A549 (cell line): ENCODE data around the gene C2CD2. TPM values are rescaled to one million over a fixed set of nuclear protein-coding genes. Genes with fewer than 3 reads are reported as not detected.

Experiments used
- ATAC-seq, 2 experiments: fragments of 200-7000 bp in 1 of 2; fragments of >200 bp in 1 of 2; cut with Nextera tagmentation in 1 of 2; cut with Tn5 transposase in 1 of 2; 3 replicates each; pipeline versions ENCODE4 v1.8.0 to v1.9.1; 2018 to 2020; ENCODE audit warnings: mild to moderate bottlenecking in 1 of 2, moderate library complexity in 1 of 2
- CTCF ChIA-PET: fragments of 300-600 bp; sonication (Branson Sonifier 250); formaldehyde crosslinking; extraction: SDS; loops from one replicate; lab custom pipeline; 2021; ENCODE audit warnings: antibody characterized with exemption, inconsistent platforms; lab: Yijun Ruan, JAX
- POLR2A ChIA-PET: fragments of 350-600 bp; formaldehyde crosslinking; extraction: SDS; loops from one replicate; lab custom pipeline; 2021; ENCODE audit warnings: antibody characterized with exemption, inconsistent platforms; lab: Yijun Ruan, JAX
- DNase-seq, 2 experiments: peaks; one replicate each; pipeline versions ENCODE4 v3.0.0 to v3.0.0-alpha.2; 2011 to 2016; ENCODE audit warnings: low read depth in 1 of 2, low spot score in 1 of 2
- FAIRE-seq: peaks from 2 replicates; lab custom pipeline; 2011; peaks lifted over from hg19 to GRCh38; lab: Jason Lieb, UNC
- H3K27ac ChIP-seq, 2 experiments: fragments of >200 bp; sonication (Bioruptor Twin); formaldehyde crosslinking; 3 replicates each; pipeline ENCODE4 v1.5.1; 2016 to 2017
- H3K4me1 ChIP-seq: fragments of >200 bp; sonication (Bioruptor Twin); formaldehyde crosslinking; 3 replicates; pipeline ENCODE4 v1.6.1; 2016
- H3K4me2 ChIP-seq: fragments of >200 bp; sonication (Bioruptor Twin); formaldehyde crosslinking; 3 replicates; pipeline ENCODE4 v1.6.1; 2016
- H3K4me3 ChIP-seq: fragments of >200 bp; sonication (Bioruptor Twin); formaldehyde crosslinking; 3 replicates; pipeline ENCODE4 v1.5.1; 2016
- H3K9me3 ChIP-seq: fragments of >200 bp; sonication (Bioruptor Twin); formaldehyde crosslinking; 3 replicates; pipeline ENCODE4 v1.6.1; 2016
- BHLHE40 ChIP-seq: IDR thresholded peaks from 2 replicates; pipeline ENCODE4 v1.6.1; 2012; ENCODE audit warnings: low read depth, low read length, inconsistent platforms
- CBX8 ChIP-seq: fragments of 200-600 bp; sonication (generic); IDR thresholded peaks from 2 replicates; pipeline ENCODE4 v1.6.1; 2016
- CEBPB ChIP-seq, 2 experiments: fragments of >200 bp in 1 of 2; sonication (Bioruptor Twin) in 1 of 2; formaldehyde crosslinking in 1 of 2; IDR thresholded peaks; 2 replicates each; pipeline ENCODE4 v1.6.1; 2012 to 2016
- CHD4 ChIP-seq: fragments of 200-600 bp; sonication (generic); IDR thresholded peaks from 2 replicates; pipeline ENCODE4 v1.6.1; 2016; ENCODE audit warnings: antibody characterized with exemption, mild to moderate bottlenecking, borderline replicate concordance
- EHF ChIP-seq: fragments of 250-450 bp; sonication (Bioruptor Pico); IDR thresholded peaks from 2 replicates; pipeline ENCODE4 v1.5.0; 2020; ENCODE audit warnings: mild to moderate bottlenecking
- EP300 ChIP-seq, 2 experiments: fragments of >200 bp; sonication (Bioruptor Twin); formaldehyde crosslinking; IDR thresholded peaks; 2 replicates in 1 of 2; 3 replicates in 1 of 2; pipeline ENCODE4 v1.6.1; 2016 to 2017
- FOSL2 ChIP-seq, 2 experiments: fragments of 450-650 bp in 1 of 2; fragments of >200 bp in 1 of 2; sonication (Bioruptor Twin) in 1 of 2; formaldehyde crosslinking; IDR thresholded peaks; 2 replicates each; pipeline versions ENCODE4 v1.5.0 to v1.6.1; 2016 to 2020; ENCODE audit warnings: mild to moderate bottlenecking in 1 of 2, moderate library complexity in 1 of 2
- FOXS1 ChIP-seq: fragments of 250-450 bp; sonication (Bioruptor Pico); IDR thresholded peaks from 2 replicates; pipeline ENCODE4 v1.5.0; 2020; ENCODE audit warnings: mild to moderate bottlenecking, moderate library complexity
- HEYL ChIP-seq: fragments of 250-450 bp; sonication (Bioruptor Pico); IDR thresholded peaks from 2 replicates; pipeline ENCODE4 v1.8.0; 2021; ENCODE audit warnings: mild to moderate bottlenecking, moderate library complexity
- HOXA7 ChIP-seq: fragments of 250-450 bp; sonication (Bioruptor Pico); IDR thresholded peaks from 2 replicates; pipeline ENCODE4 v1.5.0; 2020; ENCODE audit warnings: mild to moderate bottlenecking, moderate library complexity
- JUN ChIP-seq, 2 experiments: fragments of >200 bp; sonication (Bioruptor Twin); formaldehyde crosslinking; IDR thresholded peaks; 2 replicates in 1 of 2; 3 replicates in 1 of 2; pipeline ENCODE4 v1.6.1; 2016 to 2017
- MAX ChIP-seq: IDR thresholded peaks from 2 replicates; pipeline ENCODE4 v1.6.1; 2012
- MAZ ChIP-seq: fragments of 150-350 bp; IDR thresholded peaks from 2 replicates; pipeline ENCODE4 v1.6.1; 2014; ENCODE audit warnings: antibody characterized with exemption, low read depth, low read length, borderline replicate concordance
- MYC ChIP-seq: IDR thresholded peaks from 2 replicates; pipeline ENCODE4 v1.6.1; 2012; ENCODE audit warnings: mild to moderate bottlenecking, inconsistent platforms, low read length, improper control_type of control experiment, borderline replicate concordance
- NFE2L2 ChIP-seq: fragments of 150-350 bp; conservative IDR thresholded peaks from 2 replicates; pipeline ENCODE4 v1.6.1; 2014; ENCODE audit warnings: low read length
- NPAS2 ChIP-seq: fragments of 250-450 bp; sonication (Bioruptor Pico); IDR thresholded peaks from 2 replicates; pipeline ENCODE4 v1.8.0; 2022; ENCODE audit warnings: mild to moderate bottlenecking, moderate library complexity, borderline replicate concordance
- PHF8 ChIP-seq: fragments of 200-600 bp; sonication (generic); IDR thresholded peaks from 2 replicates; pipeline ENCODE4 v1.6.1; 2016; ENCODE audit warnings: low read depth, mild to moderate bottlenecking, antibody characterized with exemption, moderate library complexity, borderline replicate concordance
- POLR2A ChIP-seq: IDR thresholded peaks from 2 replicates; pipeline ENCODE4 v1.6.1; 2012; ENCODE audit warnings: mild to moderate bottlenecking, low read length
- RARB ChIP-seq: fragments of 250-450 bp; sonication (Bioruptor Pico); IDR thresholded peaks from 2 replicates; pipeline ENCODE4 v1.8.0; 2021; ENCODE audit warnings: mild to moderate bottlenecking, moderate library complexity
- RNF2 ChIP-seq: fragments of 200-600 bp; sonication (generic); IDR thresholded peaks from 2 replicates; pipeline ENCODE4 v1.6.1; 2016; ENCODE audit warnings: low read depth, mild to moderate bottlenecking, antibody characterized with exemption, moderate library complexity, borderline replicate concordance
- SMC3 ChIP-seq: fragments of >200 bp; sonication (Bioruptor Twin); formaldehyde crosslinking; IDR thresholded peaks from 3 replicates; pipeline ENCODE4 v1.6.1; 2018; ENCODE audit warnings: inconsistent platforms
- TFCP2L1 ChIP-seq: fragments of 250-450 bp; sonication (Bioruptor Pico); IDR thresholded peaks from 2 replicates; pipeline ENCODE4 v1.5.0; 2021; ENCODE audit warnings: mild to moderate bottlenecking
- TP53 ChIP-seq: fragments of 250-450 bp; sonication (Bioruptor Pico); IDR thresholded peaks from 2 replicates; pipeline ENCODE4 v1.5.0; 2021; ENCODE audit warnings: mild to moderate bottlenecking, moderate library complexity
- ZC3H11A ChIP-seq: fragments of 450-650 bp; IDR thresholded peaks from 2 replicates; pipeline ENCODE4 v1.6.1; 2014; ENCODE audit warnings: antibody characterized with exemption, mild to moderate bottlenecking
- ZFP36 ChIP-seq: fragments of 450-650 bp; IDR thresholded peaks from 2 replicates; pipeline ENCODE4 v1.6.1; 2014; ENCODE audit warnings: borderline replicate concordance; ENCODE audit not compliant: partially characterized antibody
- ZSCAN20 ChIP-seq: fragments of 250-450 bp; sonication (Bioruptor Pico); IDR thresholded peaks from 2 replicates; pipeline ENCODE4 v1.8.0; 2022; ENCODE audit warnings: mild to moderate bottlenecking, moderate library complexity
- WGBS: methylation state at CpG from one replicate; pipeline ENCODE4 v1.1.6; 2017; ENCODE audit errors: missing lambda C conversion rate; 5-methylcytosine and 5-hydroxymethylcytosine counted together
- polyA plus RNA-seq, 4 experiments: library from polyadenylated mRNA; depleted of rRNA in 3 of 4; stranded (reverse); fragments of >200 nt; fragmentation: RNase III in 1 of 4; extraction: RNeasy Plus Mini Kit Qiagen cat#74134 plus additional on column Dnase treatment in 1 of 4; gene quantifications; 2 replicates in 3 of 4; 3 replicates in 1 of 4; pipeline ENCODE4 v1.2.3, GENCODE V29; 2011 to 2017
- TF ChIP-seq, protein P1 (sequence below): IDR thresholded peaks from 2 replicates; pipeline ENCODE4 v1.6.1; 2012; ENCODE audit warnings: low read depth, borderline replicate concordance
- TF ChIP-seq, protein P2 (sequence below): fragments of 250-450 bp; sonication (Bioruptor Pico); IDR thresholded peaks from 2 replicates; pipeline ENCODE4 v1.5.0; 2021; ENCODE audit warnings: mild to moderate bottlenecking, moderate library complexity, borderline replicate concordance
- TF ChIP-seq, protein P3 (sequence below): fragments of >200 bp; sonication (Bioruptor Twin); formaldehyde crosslinking; IDR thresholded peaks from 3 replicates; pipeline ENCODE4 v1.5.1; 2016

C2CD2 gene
- polyA plus RNA-seq, 2 of the 4 experiments (the other 2 are of a cell fraction), result 7.0 to 13.5 TPM

DNA sequence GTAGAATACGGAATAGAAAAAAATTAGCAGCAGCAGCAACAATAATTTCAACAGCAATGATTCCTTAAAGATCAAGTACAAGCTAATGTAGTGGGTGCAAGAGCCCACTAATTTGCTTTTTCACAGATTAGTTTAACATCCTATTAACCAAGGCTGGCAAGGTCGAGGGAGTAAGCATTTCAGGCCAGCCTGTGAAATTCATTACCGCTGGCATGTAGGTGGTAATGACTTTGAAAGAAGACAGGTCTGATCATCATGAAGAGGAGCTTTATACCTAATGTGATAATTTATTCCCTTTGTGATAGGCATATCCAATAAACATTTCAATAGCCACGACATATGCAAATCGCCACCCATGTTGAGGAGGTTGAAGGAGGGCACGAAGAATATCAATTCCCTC, 63.5 kb downstream of the C2CD2 start:
- Histone ChIP-seq H3K9me3 (no peaks in the 10 kb centered on the region), H3K4me2 (no peak overlapping the region), H3K27ac (no peak overlapping the region), H3K4me1 (no peaks in the 10 kb centered on the region), H3K4me3 (no peak overlapping the region)
- CTCF ChIA-PET, result interaction anchor here (1.0 kb wide), 1 partner anchor 74 kb away, joined by 5 read pairs; no protein-coding TSS in a partner anchor
- TF ChIP-seq NPAS2 (CRISPR knock-in tag) (no peak), NFE2L2 (no peak), MYC (no peak), ZFP36 (no peak), CHD4 (no peak), EP300 (IDR thresholded peaks at IDR 0.05) (no peak), CEBPB (IDR thresholded peaks at IDR 0.05) (no peak), TP53 (CRISPR knock-in tag) (no peak), RNF2 (no peak), MAX (no peak), ZSCAN20 (CRISPR knock-in tag) (no peak), BHLHE40 (no peak), HOXA7 (CRISPR knock-in tag) (no peak), FOSL2 (IDR thresholded peaks at IDR 0.05) (no peak), FOSL2 (CRISPR knock-in tag; IDR thresholded peaks at IDR 0.05) (no peak), RARB (CRISPR knock-in tag) (no peak)
- TF ChIP-seq, protein P1, sequence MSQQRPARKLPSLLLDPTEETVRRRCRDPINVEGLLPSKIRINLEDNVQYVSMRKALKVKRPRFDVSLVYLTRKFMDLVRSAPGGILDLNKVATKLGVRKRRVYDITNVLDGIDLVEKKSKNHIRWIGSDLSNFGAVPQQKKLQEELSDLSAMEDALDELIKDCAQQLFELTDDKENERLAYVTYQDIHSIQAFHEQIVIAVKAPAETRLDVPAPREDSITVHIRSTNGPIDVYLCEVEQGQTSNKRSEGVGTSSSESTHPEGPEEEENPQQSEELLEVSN, result no peak
- TF ChIP-seq, protein P2, sequence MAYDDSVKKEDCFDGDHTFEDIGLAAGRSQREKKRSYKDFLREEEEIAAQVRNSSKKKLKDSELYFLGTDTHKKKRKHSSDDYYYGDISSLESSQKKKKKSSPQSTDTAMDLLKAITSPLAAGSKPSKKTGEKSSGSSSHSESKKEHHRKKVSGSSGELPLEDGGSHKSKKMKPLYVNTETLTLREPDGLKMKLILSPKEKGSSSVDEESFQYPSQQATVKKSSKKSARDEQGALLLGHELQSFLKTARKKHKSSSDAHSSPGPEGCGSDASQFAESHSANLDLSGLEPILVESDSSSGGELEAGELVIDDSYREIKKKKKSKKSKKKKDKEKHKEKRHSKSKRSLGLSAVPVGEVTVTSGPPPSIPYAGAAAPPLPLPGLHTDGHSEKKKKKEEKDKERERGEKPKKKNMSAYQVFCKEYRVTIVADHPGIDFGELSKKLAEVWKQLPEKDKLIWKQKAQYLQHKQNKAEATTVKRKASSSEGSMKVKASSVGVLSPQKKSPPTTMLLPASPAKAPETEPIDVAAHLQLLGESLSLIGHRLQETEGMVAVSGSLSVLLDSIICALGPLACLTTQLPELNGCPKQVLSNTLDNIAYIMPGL (CRISPR knock-in tag), result no peak
- DNase-seq, result no peak
- WGBS, result 56% methylated on average over 6 of the region's 6 CpGs
- POLR2A ChIA-PET, result no interaction called here
- ATAC-seq, result no peak
- FAIRE-seq, result no peak

- no peak for FAIRE-seq
- no peak for ATAC-seq
- H3K9me3 ChIP-seq, result no peaks in the 10 kb centered on the region
- ChIA-PET CTCF (interaction anchor here (1.7 kb wide), 1 partner anchor 69 kb away, joined by 3 read pairs; no protein-coding TSS in a partner anchor), POLR2A (no interaction called here)
- H3K4me3 ChIP-seq, result no peak overlapping the region
- DNase-seq, result no peak
- TF ChIP-seq, protein P3, sequence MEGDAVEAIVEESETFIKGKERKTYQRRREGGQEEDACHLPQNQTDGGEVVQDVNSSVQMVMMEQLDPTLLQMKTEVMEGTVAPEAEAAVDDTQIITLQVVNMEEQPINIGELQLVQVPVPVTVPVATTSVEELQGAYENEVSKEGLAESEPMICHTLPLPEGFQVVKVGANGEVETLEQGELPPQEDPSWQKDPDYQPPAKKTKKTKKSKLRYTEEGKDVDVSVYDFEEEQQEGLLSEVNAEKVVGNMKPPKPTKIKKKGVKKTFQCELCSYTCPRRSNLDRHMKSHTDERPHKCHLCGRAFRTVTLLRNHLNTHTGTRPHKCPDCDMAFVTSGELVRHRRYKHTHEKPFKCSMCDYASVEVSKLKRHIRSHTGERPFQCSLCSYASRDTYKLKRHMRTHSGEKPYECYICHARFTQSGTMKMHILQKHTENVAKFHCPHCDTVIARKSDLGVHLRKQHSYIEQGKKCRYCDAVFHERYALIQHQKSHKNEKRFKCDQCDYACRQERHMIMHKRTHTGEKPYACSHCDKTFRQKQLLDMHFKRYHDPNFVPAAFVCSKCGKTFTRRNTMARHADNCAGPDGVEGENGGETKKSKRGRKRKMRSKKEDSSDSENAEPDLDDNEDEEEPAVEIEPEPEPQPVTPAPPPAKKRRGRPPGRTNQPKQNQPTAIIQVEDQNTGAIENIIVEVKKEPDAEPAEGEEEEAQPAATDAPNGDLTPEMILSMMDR, result no peak
- no peak for TF ChIP-seq ZC3H11A
- no peak for TF ChIP-seq FOXS1 (CRISPR knock-in tag)
- TF ChIP-seq ZSCAN20 (CRISPR knock-in tag), result no peak
- TF ChIP-seq POLR2A, result no peak
- TF ChIP-seq NPAS2 (CRISPR knock-in tag), result no peak
- no peak for TF ChIP-seq HEYL (CRISPR knock-in tag)
- no peak for TF ChIP-seq JUN (IDR thresholded peaks at IDR 0.05)
- TF ChIP-seq CBX8, result no peak
- TF ChIP-seq CHD4, result no peak
- TF ChIP-seq EHF (CRISPR knock-in tag), result no peak
- TF ChIP-seq MYC, result no peak
- no peak for TF ChIP-seq TFCP2L1 (CRISPR knock-in tag)
- TF ChIP-seq PHF8, result no peak
- TF ChIP-seq MAZ, result no peak
- TF ChIP-seq SMC3, result no peak
- no peak for TF ChIP-seq FOSL2 (IDR thresholded peaks at IDR 0.05)
- TF ChIP-seq FOSL2 (CRISPR knock-in tag; IDR thresholded peaks at IDR 0.05), result no peak
- H3K4me1 ChIP-seq, result no peaks in the 10 kb centered on the region
- H3K4me2 ChIP-seq, result no peak overlapping the region
- no peak overlapping the region for H3K27ac ChIP-seq
- 98% methylated on average over 7 of the region's 13 CpGs for WGBS
Observed at GRCh38 chr21:41888749-41889376, 65.0 kb downstream of the C2CD2 start.
